HG02852 (cell line): Measurements from ENCODE around the gene F2.

ENCODE experiments used
- ATAC-seq: cut with Tn5 transposase; IDR thresholded peaks from one replicate; pipeline ENCODE4 v1.9.1; 2021; ENCODE audit warnings: mild to moderate bottlenecking, moderate library complexity; ENCODE audit not compliant: unreplicated experiment

The F2 gene

DNA sequence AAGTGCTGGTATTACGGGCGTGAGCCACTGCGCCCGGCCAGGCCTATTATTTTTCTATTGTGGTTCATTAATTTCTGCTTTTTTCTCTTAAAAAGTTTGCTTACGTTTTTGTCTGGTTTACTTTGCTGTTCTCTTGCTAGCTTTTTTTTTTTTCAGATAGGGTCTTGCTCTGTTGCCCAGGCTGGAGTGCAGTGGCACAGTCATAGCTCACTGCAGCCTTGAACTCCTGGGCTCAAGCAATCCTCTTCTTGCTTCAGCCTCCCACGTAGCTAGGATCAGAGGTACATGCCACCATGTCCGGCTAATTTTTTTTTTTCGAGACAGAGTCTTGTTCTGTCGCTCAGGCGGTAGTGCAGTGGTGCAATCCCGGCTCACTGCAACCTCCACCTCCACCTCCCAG is 18.7 kb downstream of the F2 start:
- no peak for ATAC-seq

- ATAC-seq = no peak
Measured at GRCh38 chr11:46738887-46739286, 19.9 kb downstream of the F2 start.

- no peak for ATAC-seq
Measured at GRCh38 chr11:46741600-46742484, 22.8 kb downstream of the F2 start.

GRCh38 chr11:46743043-46743442 is 24.0 kb downstream of the F2 start:
- no peak for ATAC-seq

GRCh38 chr11:46743693-46744339 is 24.8 kb downstream of the F2 start:
- no peak for ATAC-seq

DNA sequence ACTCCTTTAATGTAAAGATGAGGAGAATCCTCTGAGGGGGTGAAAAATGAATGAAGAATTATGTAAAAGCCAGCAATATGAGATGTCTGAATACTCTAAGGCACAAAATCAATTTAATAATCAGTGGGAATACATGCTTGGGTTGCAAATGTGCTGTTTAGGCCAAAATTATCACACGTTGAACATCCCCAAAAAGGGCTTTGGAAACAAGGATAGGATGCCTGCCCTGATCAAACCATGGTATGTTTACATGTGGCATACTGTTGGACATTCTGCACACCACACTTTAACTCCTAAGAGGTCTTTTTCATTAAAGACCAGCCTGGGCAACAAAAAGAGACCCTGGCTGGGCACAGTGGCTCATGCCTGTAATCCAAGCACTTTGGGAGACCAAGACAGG is 26.3 kb downstream of the F2 start:
- no peak for ATAC-seq

DNA sequence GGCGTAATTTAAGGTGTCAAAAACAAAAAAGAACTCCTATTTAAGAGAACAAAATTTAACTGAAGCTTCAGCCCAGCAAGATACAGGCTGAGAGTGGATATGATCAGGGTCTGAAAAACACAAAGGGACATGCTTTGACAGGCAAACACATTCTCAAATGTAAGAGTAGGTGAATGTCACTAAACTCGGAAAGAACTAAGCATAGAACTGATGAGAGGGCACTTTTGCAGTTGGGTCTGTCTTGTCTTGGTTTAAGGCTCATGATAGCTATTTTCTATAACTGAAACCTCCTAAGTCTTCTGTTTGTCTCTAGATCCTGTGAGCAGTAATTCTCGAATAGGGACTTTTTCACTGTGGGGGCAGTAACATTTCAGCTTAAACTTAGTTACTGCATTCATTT is 27.0 kb downstream of the F2 start:
- ATAC-seq = no peak

GRCh38 chr11:46747150-46747549 is 28.1 kb downstream of the F2 start:
- no peak for ATAC-seq

DNA sequence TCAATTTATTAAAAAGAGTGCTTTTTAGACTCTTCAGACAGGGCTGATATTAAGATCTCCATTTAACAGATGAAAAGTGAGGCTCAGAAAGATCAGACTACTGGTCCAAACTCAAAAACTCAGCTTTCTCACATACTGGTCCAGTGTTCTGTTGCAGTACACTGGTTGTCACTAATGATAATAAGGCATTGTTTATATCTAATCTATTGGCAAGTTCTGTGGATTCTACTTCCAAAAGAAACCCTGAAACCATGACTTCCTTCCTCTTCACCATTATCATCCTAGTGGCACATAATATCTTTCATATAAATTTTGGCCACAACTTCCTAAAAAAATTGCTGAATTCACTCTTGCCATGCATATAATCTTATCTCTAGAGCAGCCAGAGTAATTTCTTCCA is 36.9 kb downstream of the F2 start:
- no peak for ATAC-seq

DNA sequence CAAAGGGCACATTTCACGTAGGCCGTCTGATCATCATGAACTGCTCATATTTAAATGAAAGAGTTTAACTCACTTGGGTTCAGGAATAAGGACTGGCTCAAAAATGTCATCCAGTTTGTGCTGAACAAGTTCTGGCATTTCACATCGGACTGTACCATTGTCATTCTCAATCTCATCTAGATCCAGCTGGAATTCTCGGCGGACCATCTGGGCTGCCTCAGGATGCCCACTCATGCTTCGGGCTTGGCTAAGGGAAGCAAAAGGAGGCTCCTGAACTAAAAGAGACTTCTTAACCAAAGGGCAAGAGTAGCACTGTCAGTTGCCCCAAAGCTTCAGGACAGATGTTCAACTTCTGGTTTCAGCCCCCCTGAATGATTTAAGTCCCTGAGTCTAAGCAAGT is 40.2 kb downstream of the F2 start:
- no peak for ATAC-seq

- no peak for ATAC-seq
Measured at GRCh38 chr11:46760429-46761128, 41.6 kb downstream of the F2 start.

DNA sequence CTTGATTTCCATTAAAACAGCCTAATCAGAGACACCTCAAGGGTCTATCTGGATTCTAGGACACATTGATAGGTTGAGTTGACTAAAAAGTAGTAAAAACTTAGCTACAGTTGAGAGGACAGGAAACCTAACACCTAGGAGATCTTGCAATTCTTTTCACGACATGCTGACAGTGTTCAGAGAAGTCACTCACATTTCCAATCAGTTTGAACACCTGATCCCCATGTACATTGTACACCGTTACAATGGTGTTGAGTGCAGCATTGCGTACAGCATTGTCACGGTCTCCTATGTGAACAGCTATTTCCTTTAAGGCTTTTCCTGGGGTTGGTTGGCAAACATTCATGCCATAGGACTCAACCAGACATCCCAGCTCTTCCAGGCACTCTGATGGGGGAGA is 42.8 kb downstream of the F2 start:
- ATAC-seq = no peak

DNA sequence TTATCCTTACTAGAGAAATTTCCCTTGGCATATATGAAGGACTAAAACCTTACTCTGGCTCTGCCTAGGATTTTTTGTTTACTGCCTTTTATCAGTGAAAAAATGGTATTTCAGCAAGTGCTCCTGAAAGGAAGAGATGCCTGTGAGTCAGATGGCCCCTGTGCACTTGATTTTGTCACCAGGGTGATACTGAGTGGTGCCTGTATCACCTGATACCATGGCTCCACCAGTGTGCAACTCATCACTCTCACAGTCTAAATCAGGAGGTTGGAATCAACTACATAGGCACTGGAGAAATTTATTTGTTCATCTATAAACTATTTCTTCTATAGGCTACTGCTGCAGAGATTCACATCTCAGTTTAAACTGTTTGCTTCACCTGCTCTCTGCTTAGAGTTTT is 43.2 kb downstream of the F2 start:
- no peak for ATAC-seq

DNA sequence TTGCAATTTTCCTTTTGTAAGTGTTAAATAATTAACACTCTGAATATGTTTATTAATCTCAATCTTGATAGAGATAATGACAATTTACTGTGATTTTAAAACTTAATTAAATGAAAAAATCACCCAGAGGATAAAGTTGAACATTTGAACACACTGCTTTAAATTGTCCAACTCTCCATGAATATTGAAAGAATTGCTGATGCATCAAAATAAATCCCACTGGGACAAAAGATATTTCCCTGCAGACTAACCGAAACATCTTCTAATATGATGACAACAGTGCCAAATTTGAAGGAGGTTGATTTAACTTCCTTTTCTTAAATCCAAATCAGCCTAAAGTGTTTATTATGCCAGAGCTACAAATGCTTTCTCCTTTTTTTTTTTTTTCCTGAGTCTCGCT is 47.6 kb downstream of the F2 start:
- no peak for ATAC-seq

DNA sequence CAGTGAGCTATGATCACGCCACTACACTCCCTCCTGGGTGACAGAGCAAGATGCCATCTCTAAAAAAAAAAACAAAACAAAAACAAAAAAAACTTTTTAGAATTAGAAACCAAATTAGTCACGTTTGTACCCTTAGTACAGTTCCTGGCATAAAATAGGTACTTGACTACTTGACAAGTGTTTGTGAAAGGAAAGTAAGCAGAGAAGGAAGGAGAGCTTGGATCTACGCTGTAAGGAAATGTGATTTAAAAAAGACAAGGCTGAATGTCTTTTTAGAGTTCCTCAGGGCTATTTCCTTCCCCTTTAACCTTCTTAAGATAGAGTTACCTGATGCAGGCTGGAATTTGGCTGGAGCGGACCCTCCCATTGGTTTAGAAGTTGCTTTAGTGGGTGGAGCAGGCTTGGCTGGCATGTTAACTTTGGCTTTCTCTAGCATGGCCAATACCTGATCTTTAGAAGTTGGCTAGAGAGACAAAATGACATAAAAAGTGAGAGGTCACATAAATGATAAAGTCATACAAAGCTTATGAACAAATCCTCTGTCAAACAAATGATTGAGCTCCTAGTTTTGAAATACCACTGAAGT is 50.7 kb downstream of the F2 start:
- ATAC-seq = no peak

- no peak for ATAC-seq
Measured at GRCh38 chr11:46776878-46777277, 57.9 kb downstream of the F2 start.

- no peak for ATAC-seq
Measured at GRCh38 chr11:46778416-46778815, 59.4 kb downstream of the F2 start.
